ENCODE measurements around the gene SATB2.

The SATB2 gene

GRCh38 chr2:199456383-199457146 lies 1.2 kb downstream of the SATB2 start:
- H3K27me3 ChIP-seq (ENCODE audit: control insufficient read depth, insufficient read depth, low read length): peaks cover 28% of the 10 kb centered on the region
- no peak overlapping the region for H3K27ac ChIP-seq (ENCODE audit: low read depth, low read length)
- H3K36me3 ChIP-seq (ENCODE audit: control insufficient read depth, insufficient read depth, low read length): no peaks in the 10 kb centered on the region
- H3K9ac ChIP-seq (ENCODE audit: low read length): peak overlapping the region; percentile 8
- peak overlapping the region; percentile 72 for H3K4me3 ChIP-seq (ENCODE audit: low read length)
- H3K4me1 ChIP-seq (ENCODE audit: control insufficient read depth, insufficient read depth, low read length): no peaks in the 10 kb centered on the region

- H3K27me3 ChIP-seq (ENCODE audit: control insufficient read depth, insufficient read depth, low read length): peaks cover 28% of the 10 kb centered on the region
Observed at GRCh38 chr2:199455545-199456382, 2.0 kb downstream of the SATB2 start.

GRCh38 chr2:199455210-199455544 lies 2.6 kb downstream of the SATB2 start:
- Histone ChIP-seq H3K27me3 (ENCODE audit: control insufficient read depth, insufficient read depth, low read length) (peaks cover 25% of the 10 kb centered on the region), H3K4me3 (ENCODE audit: low read length) (peak overlapping the region; percentile 42)

More at GRCh38 chr2:199455545-199456382, 2.0 kb downstream of the SATB2 start:
- Histone ChIP-seq H3K4me3 (ENCODE audit: low read length) (peak overlapping the region; percentile 72), H3K27ac (ENCODE audit: low read depth, low read length) (no peak overlapping the region), H3K36me3 (ENCODE audit: control insufficient read depth, insufficient read depth, low read length) (no peaks in the 10 kb centered on the region), H3K4me1 (ENCODE audit: control insufficient read depth, insufficient read depth, low read length) (no peaks in the 10 kb centered on the region), H3K9ac (ENCODE audit: low read length) (no peak overlapping the region)

GRCh38 chr2:199452991-199453379 lies 4.8 kb downstream of the SATB2 start:
- Histone ChIP-seq H3K4me3 (ENCODE audit: low read length) (no peak overlapping the region), H3K27ac (ENCODE audit: low read depth, low read length) (no peak overlapping the region), H3K4me1 (ENCODE audit: control insufficient read depth, insufficient read depth, low read length) (no peaks in the 10 kb centered on the region), H3K27me3 (ENCODE audit: control insufficient read depth, insufficient read depth, low read length) (peaks cover 22% of the 10 kb centered on the region), H3K9ac (ENCODE audit: low read length) (no peak overlapping the region), H3K36me3 (ENCODE audit: control insufficient read depth, insufficient read depth, low read length) (no peaks in the 10 kb centered on the region)

More at GRCh38 chr2:199455210-199455544, 2.6 kb downstream of the SATB2 start:
- H3K27ac ChIP-seq (ENCODE audit: low read depth, low read length): no peak overlapping the region
- no peak overlapping the region for H3K9ac ChIP-seq (ENCODE audit: low read length)
- no peaks in the 10 kb centered on the region for H3K4me1 ChIP-seq (ENCODE audit: control insufficient read depth, insufficient read depth, low read length)
- H3K36me3 ChIP-seq (ENCODE audit: control insufficient read depth, insufficient read depth, low read length): no peaks in the 10 kb centered on the region

DNA sequence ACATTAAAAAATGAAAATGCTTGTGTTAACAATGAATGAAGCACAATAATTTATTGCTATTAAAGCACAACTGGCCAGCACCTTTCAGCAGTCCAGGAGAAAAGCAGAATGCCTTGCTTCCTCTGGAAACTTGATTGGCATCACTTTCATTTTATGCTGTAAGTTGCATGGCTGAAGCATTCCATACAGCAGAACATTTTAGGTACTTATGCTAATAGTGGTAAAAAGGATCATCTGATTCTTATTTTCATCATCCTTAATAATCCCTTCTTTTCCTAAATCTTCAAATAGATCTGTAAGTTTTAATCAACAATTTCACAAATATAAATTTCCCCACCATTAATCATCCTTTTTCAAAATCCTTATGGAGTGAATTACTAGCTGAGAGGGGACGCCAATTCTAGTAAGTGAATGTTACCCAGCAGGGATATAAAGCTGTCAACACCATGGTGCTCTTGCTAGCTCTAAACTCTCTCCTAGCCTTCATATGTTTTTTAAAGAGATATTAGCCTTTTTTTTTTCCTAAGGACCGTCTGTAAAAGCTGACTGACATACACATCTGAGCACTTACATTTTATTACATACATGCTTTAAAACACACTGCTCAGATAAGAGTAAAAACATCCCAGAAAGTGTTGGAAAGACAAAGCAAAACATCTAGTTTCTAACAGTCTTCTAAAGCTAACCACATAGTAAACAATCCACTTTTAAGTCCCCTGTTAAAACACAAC lies 5.3 kb downstream of the SATB2 start:
- no peak overlapping the region for H3K9ac ChIP-seq (ENCODE audit: low read length)
- H3K36me3 ChIP-seq (ENCODE audit: control insufficient read depth, insufficient read depth, low read length): no peaks in the 10 kb centered on the region
- no peaks in the 10 kb centered on the region for H3K4me1 ChIP-seq (ENCODE audit: control insufficient read depth, insufficient read depth, low read length)
- no peak overlapping the region for H3K27ac ChIP-seq (ENCODE audit: low read depth, low read length)
- H3K4me3 ChIP-seq (ENCODE audit: low read length): peak overlapping the region; percentile 27
- peaks cover 22% of the 10 kb centered on the region for H3K27me3 ChIP-seq (ENCODE audit: control insufficient read depth, insufficient read depth, low read length)

GRCh38 chr2:199449956-199450355 lies 7.8 kb downstream of the SATB2 start:
- Histone ChIP-seq H3K9ac (ENCODE audit: low read length) (no peak overlapping the region), H3K4me1 (ENCODE audit: control insufficient read depth, insufficient read depth, low read length) (no peaks in the 10 kb centered on the region), H3K36me3 (ENCODE audit: control insufficient read depth, insufficient read depth, low read length) (no peaks in the 10 kb centered on the region), H3K27ac (ENCODE audit: low read depth, low read length) (no peak overlapping the region), H3K4me3 (ENCODE audit: low read length) (no peak overlapping the region), H3K27me3 (ENCODE audit: control insufficient read depth, insufficient read depth, low read length) (peaks cover 4% of the 10 kb centered on the region)

DNA sequence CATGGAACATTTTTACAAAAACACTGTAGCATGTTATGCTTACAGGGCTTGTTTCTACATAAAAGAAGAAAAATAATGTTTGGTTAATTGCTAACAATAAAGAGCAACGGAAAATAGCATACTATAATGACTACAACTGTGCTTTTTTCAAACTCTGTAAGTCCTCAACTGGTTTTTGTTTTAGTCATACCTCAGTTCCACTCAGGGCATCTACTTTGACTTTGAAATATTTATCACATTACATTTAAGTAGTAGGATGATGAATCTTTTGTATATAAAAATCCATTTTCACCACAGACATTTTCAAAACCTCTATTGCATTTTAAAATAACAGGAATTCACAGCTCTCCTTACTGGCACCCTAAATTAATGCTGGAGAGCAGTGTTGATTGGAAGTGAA lies 8.3 kb downstream of the SATB2 start:
- no peaks in the 10 kb centered on the region for H3K4me1 ChIP-seq (ENCODE audit: control insufficient read depth, insufficient read depth, low read length)

GRCh38 chr2:199446996-199447576 lies 10.7 kb downstream of the SATB2 start:
- H3K27ac ChIP-seq (ENCODE audit: low read depth, low read length): no peak overlapping the region
- H3K4me3 ChIP-seq (ENCODE audit: low read length): no peak overlapping the region
- H3K9ac ChIP-seq (ENCODE audit: low read length): no peak overlapping the region
- no peaks in the 10 kb centered on the region for H3K4me1 ChIP-seq (ENCODE audit: control insufficient read depth, insufficient read depth, low read length)
- H3K27me3 ChIP-seq (ENCODE audit: control insufficient read depth, insufficient read depth, low read length): no peaks in the 10 kb centered on the region
- no peaks in the 10 kb centered on the region for H3K36me3 ChIP-seq (ENCODE audit: control insufficient read depth, insufficient read depth, low read length)

More for the DNA sequence above, 8.3 kb downstream of the SATB2 start:
- no peak overlapping the region for H3K27ac ChIP-seq (ENCODE audit: low read depth, low read length)
- no peaks in the 10 kb centered on the region for H3K36me3 ChIP-seq (ENCODE audit: control insufficient read depth, insufficient read depth, low read length)
- H3K27me3 ChIP-seq (ENCODE audit: control insufficient read depth, insufficient read depth, low read length): peaks cover 4% of the 10 kb centered on the region
- no peak overlapping the region for H3K9ac ChIP-seq (ENCODE audit: low read length)
- no peak overlapping the region for H3K4me3 ChIP-seq (ENCODE audit: low read length)

DNA sequence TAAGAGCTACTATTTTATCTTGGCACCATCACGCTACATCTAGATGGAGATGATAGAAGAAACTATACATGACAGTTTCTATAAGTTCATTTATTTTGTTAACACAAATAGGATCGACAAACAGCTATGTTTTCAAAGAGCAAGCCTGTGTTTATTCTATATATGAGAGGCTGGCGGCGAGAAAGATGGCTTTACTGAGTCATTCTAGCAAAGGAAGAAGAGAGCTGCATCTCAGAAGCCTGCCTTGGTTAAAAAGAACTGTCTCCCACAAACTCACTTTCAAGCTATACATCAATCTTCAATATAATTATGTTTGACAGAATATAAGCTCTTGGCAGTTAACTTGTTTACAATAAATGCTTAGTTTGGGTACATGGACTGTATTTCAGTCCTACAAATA lies 13.0 kb downstream of the SATB2 start:
- Histone ChIP-seq H3K36me3 (ENCODE audit: control insufficient read depth, insufficient read depth, low read length) (no peaks in the 10 kb centered on the region), H3K4me1 (ENCODE audit: control insufficient read depth, insufficient read depth, low read length) (no peaks in the 10 kb centered on the region), H3K9ac (ENCODE audit: low read length) (no peak overlapping the region), H3K27me3 (ENCODE audit: control insufficient read depth, insufficient read depth, low read length) (no peaks in the 10 kb centered on the region), H3K4me3 (ENCODE audit: low read length) (no peak overlapping the region), H3K27ac (ENCODE audit: low read depth, low read length) (no peak overlapping the region)

GRCh38 chr2:199443589-199444130 lies 14.1 kb downstream of the SATB2 start:
- no peaks in the 10 kb centered on the region for H3K4me1 ChIP-seq (ENCODE audit: control insufficient read depth, insufficient read depth, low read length)
- H3K36me3 ChIP-seq (ENCODE audit: control insufficient read depth, insufficient read depth, low read length): no peaks in the 10 kb centered on the region
- no peaks in the 10 kb centered on the region for H3K27me3 ChIP-seq (ENCODE audit: control insufficient read depth, insufficient read depth, low read length)
- no peak overlapping the region for H3K9ac ChIP-seq (ENCODE audit: low read length)
- H3K4me3 ChIP-seq (ENCODE audit: low read length): no peak overlapping the region
- H3K27ac ChIP-seq (ENCODE audit: low read depth, low read length): no peak overlapping the region

DNA sequence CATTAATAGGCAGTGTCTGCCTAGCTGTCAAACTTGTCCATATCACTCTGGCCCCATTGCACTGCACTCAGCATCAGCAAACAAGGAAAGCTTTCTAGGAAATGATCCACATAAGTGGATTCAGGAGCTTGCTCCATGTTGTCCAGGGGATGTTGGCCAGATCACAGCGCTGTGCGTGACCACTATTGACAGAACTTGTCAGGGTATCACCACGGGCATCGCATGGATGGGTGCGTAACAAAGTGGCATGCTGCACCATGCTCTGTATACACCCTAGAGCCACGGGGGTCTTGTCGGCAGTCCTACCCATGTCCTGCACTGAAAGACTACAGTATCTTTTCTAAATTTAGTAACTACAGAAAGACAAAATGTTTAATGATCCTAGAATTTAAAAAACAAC lies 15.6 kb downstream of the SATB2 start:
- Histone ChIP-seq H3K9ac (ENCODE audit: low read length) (no peak overlapping the region), H3K36me3 (ENCODE audit: control insufficient read depth, insufficient read depth, low read length) (no peaks in the 10 kb centered on the region), H3K4me3 (ENCODE audit: low read length) (no peak overlapping the region), H3K4me1 (ENCODE audit: control insufficient read depth, insufficient read depth, low read length) (no peaks in the 10 kb centered on the region), H3K27me3 (ENCODE audit: control insufficient read depth, insufficient read depth, low read length) (no peaks in the 10 kb centered on the region), H3K27ac (ENCODE audit: low read depth, low read length) (no peak overlapping the region)

DNA sequence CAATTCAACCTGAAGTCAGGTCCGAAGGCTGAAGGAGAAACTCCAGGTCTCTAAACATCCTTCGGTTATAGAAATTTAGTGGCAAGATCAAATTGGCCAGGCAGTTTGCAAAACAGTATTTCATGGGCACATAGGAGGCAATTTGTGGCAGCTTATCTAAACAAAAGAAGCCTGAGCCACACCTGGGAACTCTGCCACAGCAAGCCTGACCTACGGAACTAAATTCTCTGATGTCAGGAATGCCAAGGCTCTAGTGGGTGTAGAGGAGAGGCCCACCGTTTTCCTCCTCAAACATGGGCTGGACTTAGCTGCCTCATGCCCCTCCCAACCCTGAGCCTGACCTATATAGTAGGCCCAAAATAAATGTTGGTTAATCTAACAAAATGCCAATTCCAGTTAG lies 16.0 kb downstream of the SATB2 start:
- Histone ChIP-seq H3K4me3 (ENCODE audit: low read length) (no peak overlapping the region), H3K36me3 (ENCODE audit: control insufficient read depth, insufficient read depth, low read length) (no peaks in the 10 kb centered on the region), H3K27ac (ENCODE audit: low read depth, low read length) (no peak overlapping the region), H3K4me1 (ENCODE audit: control insufficient read depth, insufficient read depth, low read length) (no peaks in the 10 kb centered on the region), H3K9ac (ENCODE audit: low read length) (no peak overlapping the region), H3K27me3 (ENCODE audit: control insufficient read depth, insufficient read depth, low read length) (no peaks in the 10 kb centered on the region)
